ENCODE data around the gene TMBIM1. TPM values are rescaled to one million over a fixed set of nuclear protein-coding genes. Genes with fewer than 3 reads are reported as not detected.
"Not testable (repeated sequence)": the region's sequence is repeated elsewhere in the genome, so short reads cannot be mapped to it uniquely, and the experiment has no call there.

TMBIM1 gene
- total RNA-seq, 1 donor from 2014 or later = 73.7 TPM

DNA sequence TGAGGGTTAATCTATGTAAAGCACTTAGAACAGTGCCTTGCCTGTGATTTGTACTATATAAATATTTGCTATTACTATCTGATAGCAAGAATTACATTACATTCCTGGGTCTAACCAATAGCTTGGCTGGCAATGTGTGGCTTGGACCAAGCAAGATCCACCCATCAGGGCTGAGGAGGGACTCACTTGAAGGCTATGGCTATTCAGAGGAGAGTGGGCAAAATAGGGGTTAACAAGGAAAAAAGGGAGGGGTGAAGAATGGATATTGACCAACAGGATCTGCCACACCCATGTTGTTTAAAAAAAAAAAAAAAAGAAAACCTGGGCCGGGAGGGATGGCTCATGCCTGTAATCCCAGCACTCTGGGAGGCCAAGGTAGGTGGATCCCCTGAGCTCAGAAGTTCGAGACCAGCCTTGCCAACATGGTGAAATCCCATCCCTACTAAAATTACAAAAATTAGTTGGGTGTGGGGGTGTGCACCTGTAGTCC is 20.0 kb upstream of the TMBIM1 start:
- H3K4me3 Mint-ChIP-seq (ENCODE audit: low read depth) = no peak overlapping the region
- H3K27ac Mint-ChIP-seq = no peak overlapping the region
- H3K9me3 Mint-ChIP-seq = no peaks in the 10 kb centered on the region
- no peak for DNase-seq (ENCODE audit: low spot score)
- H3K4me1 Mint-ChIP-seq (ENCODE audit: low read depth) = peaks cover 18% of the 10 kb centered on the region
- H3K36me3 Mint-ChIP-seq (ENCODE audit: low read depth) = no peaks in the 10 kb centered on the region
- intact Hi-C loops (cut with micrococcal nuclease) = no loop called here
- peaks cover 2% of the 10 kb centered on the region for H3K27me3 Mint-ChIP-seq (ENCODE audit: low read depth)

DNA sequence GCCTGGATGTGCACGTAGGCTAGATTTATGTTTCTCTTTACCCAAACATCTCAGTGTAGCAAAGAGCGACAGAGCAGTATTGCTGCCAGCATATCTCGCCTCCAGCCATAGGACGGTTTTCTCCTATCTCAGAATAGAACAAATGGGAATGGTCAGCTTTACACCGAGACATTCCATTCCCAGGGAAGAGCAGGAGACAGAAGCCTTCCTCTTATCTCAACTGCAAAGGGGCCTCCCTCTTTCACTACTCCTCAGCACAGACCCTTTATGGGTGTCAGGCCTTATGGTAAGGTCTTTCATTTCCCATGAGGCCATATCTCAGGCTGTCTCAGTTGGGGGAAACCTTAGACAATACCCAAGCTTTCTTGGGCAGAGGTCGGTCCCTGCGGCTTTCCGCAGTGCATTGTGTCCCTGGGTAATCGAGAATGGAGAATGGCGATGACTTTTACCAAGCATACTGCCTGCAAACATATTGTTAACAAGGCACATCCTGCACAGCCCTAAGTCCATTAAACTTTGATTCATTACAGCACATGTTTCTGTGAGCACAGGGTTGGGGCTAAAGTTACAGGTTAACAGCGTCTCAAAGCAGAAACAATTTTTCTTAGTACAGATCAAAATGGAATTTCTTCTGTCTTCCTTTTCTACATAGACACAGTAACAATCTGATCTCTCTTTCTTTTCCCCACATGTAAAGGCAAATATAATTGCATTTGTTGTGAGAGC is 19.4 kb upstream of the TMBIM1 start:
- intact Hi-C loops (cut with micrococcal nuclease); H3K27ac Mint-ChIP-seq; H3K36me3 Mint-ChIP-seq (ENCODE audit: low read depth); H3K4me3 Mint-ChIP-seq (ENCODE audit: low read depth); DNase-seq (ENCODE audit: low spot score); H3K9me3 Mint-ChIP-seq; H3K27me3 Mint-ChIP-seq (ENCODE audit: low read depth): not testable (repeated sequence)
- peaks cover 13% of the 10 kb centered on the region for H3K4me1 Mint-ChIP-seq (ENCODE audit: low read depth)

- H3K36me3 Mint-ChIP-seq (ENCODE audit: low read depth) = no peaks in the 10 kb centered on the region
- no peak overlapping the region for H3K4me3 Mint-ChIP-seq (ENCODE audit: low read depth)
- H3K9me3 Mint-ChIP-seq = no peaks in the 10 kb centered on the region
- DNase-seq (ENCODE audit: low spot score) = no peak
- peaks cover 8% of the 10 kb centered on the region for H3K4me1 Mint-ChIP-seq (ENCODE audit: low read depth)
- intact Hi-C loops (cut with micrococcal nuclease) = no loop called here
- no peak overlapping the region for H3K27ac Mint-ChIP-seq
- H3K27me3 Mint-ChIP-seq (ENCODE audit: low read depth) = peaks cover 2% of the 10 kb centered on the region
Observed at GRCh38 chr2:218310853-218311540, 18.7 kb upstream of the TMBIM1 start.

- H3K9me3 Mint-ChIP-seq = no peaks in the 10 kb centered on the region
Observed at GRCh38 chr2:218307415-218308090, 15.2 kb upstream of the TMBIM1 start.

GRCh38 chr2:218306184-218306920 is 14.0 kb upstream of the TMBIM1 start:
- H3K4me3 Mint-ChIP-seq (ENCODE audit: low read depth) = no peak overlapping the region
- peaks cover 2% of the 10 kb centered on the region for H3K27me3 Mint-ChIP-seq (ENCODE audit: low read depth)
- peaks cover 5% of the 10 kb centered on the region for H3K4me1 Mint-ChIP-seq (ENCODE audit: low read depth)
- no peak overlapping the region for H3K27ac Mint-ChIP-seq
- intact Hi-C loops (cut with micrococcal nuclease) = no loop called here
- no peaks in the 10 kb centered on the region for H3K9me3 Mint-ChIP-seq
- H3K36me3 Mint-ChIP-seq (ENCODE audit: low read depth) = no peaks in the 10 kb centered on the region
- DNase-seq (ENCODE audit: low spot score) = no peak

More at GRCh38 chr2:218307415-218308090, 15.2 kb upstream of the TMBIM1 start:
- Mint-ChIP-seq H3K27me3 (ENCODE audit: low read depth) (peaks cover 2% of the 10 kb centered on the region), H3K27ac (no peak overlapping the region), H3K4me1 (ENCODE audit: low read depth) (peaks cover 3% of the 10 kb centered on the region), H3K4me3 (ENCODE audit: low read depth) (no peak overlapping the region), H3K36me3 (ENCODE audit: low read depth) (no peaks in the 10 kb centered on the region)
- no peak for DNase-seq (ENCODE audit: low spot score)
- intact Hi-C loops (cut with micrococcal nuclease) = no loop called here

GRCh38 chr2:218305383-218305782 is 13.1 kb upstream of the TMBIM1 start:
- Mint-ChIP-seq H3K36me3 (ENCODE audit: low read depth) (no peaks in the 10 kb centered on the region), H3K9me3 (no peaks in the 10 kb centered on the region), H3K4me3 (ENCODE audit: low read depth) (no peak overlapping the region), H3K27me3 (ENCODE audit: low read depth) (peaks cover 2% of the 10 kb centered on the region), H3K4me1 (ENCODE audit: low read depth) (peaks cover 8% of the 10 kb centered on the region), H3K27ac (no peak overlapping the region)
- intact Hi-C loops (cut with micrococcal nuclease) = no loop called here
- no peak for DNase-seq (ENCODE audit: low spot score)

DNA sequence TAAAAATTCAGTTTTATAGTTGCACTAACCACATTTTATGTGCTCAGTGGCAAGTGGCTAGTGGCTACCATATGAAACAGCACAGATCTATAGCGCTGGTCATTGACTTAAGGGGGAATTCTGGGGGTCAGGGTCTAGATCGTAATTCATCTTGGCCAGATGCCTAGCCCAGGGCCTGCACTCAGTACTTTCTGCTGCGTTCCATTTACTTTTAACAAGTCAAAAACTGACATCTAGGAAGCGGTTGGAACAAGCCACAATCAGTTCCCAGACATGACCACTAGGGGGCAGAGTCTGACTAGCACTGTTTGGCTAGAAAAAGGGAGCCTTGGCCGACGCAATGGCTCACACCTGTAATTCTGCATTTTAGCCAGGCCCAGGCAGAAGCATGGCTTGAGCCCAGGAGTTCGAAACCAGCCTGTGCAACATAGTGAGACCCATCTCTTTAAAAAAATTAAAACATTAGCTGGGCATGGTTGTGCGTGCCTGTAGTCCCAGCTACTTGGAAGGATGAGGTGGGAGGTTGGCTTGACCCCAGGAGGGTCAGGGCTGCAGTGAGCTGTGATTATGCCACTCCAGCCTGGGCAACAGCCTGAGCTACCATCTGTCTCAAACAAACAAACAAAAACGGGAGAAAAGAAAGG is 9.0 kb upstream of the TMBIM1 start:
- intact Hi-C loops (cut with micrococcal nuclease) = loop anchor here (1.0 kb wide), 4 partner anchors 11 to 347 kb away; partner anchors contain the start of gene CATIP
- H3K27me3 Mint-ChIP-seq (ENCODE audit: low read depth) = no peaks in the 10 kb centered on the region
- peak; percentile 80 for DNase-seq (ENCODE audit: low spot score)
- H3K27ac Mint-ChIP-seq = peak overlapping the region; percentile 33
- peaks cover 5% of the 10 kb centered on the region for H3K4me1 Mint-ChIP-seq (ENCODE audit: low read depth)
- H3K4me3 Mint-ChIP-seq (ENCODE audit: low read depth) = no peak overlapping the region
- no peaks in the 10 kb centered on the region for H3K36me3 Mint-ChIP-seq (ENCODE audit: low read depth)
- H3K9me3 Mint-ChIP-seq = no peaks in the 10 kb centered on the region

DNA sequence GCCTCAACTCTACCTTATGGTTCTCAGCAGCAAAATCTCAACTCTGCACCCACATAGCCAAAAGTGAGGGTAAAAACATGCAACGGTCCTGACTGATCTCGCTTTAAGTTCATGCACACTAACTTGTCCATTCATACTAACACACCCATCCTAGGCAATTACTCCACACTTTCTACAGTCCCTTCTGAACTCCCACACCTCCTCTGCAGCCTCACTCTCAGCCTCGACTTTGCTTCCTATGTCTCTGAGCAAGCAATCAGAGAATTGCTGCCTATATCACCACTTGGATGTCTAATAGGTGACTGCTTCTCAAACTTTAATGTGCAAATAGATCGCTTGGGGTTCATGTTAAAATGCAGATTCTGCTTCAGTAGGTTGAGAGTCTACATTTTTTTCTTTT is 7.8 kb upstream of the TMBIM1 start:
- no peak for DNase-seq (ENCODE audit: low spot score)
- intact Hi-C loops (cut with micrococcal nuclease) = no loop called here
- Mint-ChIP-seq H3K36me3 (ENCODE audit: low read depth) (no peaks in the 10 kb centered on the region), H3K4me3 (ENCODE audit: low read depth) (no peak overlapping the region), H3K27me3 (ENCODE audit: low read depth) (no peaks in the 10 kb centered on the region), H3K27ac (no peak overlapping the region), H3K4me1 (ENCODE audit: low read depth) (peaks cover 8% of the 10 kb centered on the region), H3K9me3 (no peaks in the 10 kb centered on the region)

GRCh38 chr2:218298314-218298875 is 6.1 kb upstream of the TMBIM1 start:
- Mint-ChIP-seq H3K9me3 (no peaks in the 10 kb centered on the region), H3K36me3 (ENCODE audit: low read depth) (no peaks in the 10 kb centered on the region), H3K27me3 (ENCODE audit: low read depth) (no peaks in the 10 kb centered on the region), H3K4me3 (ENCODE audit: low read depth) (no peak overlapping the region), H3K4me1 (ENCODE audit: low read depth) (peaks cover 15% of the 10 kb centered on the region), H3K27ac (no peak overlapping the region)
- no peak for DNase-seq (ENCODE audit: low spot score)
- intact Hi-C loops (cut with micrococcal nuclease) = no loop called here

GRCh38 chr2:218296847-218297246 is 4.5 kb upstream of the TMBIM1 start:
- DNase-seq (ENCODE audit: low spot score) = no peak
- Mint-ChIP-seq H3K27ac (no peak overlapping the region), H3K4me3 (ENCODE audit: low read depth) (no peak overlapping the region), H3K9me3 (no peaks in the 10 kb centered on the region), H3K27me3 (ENCODE audit: low read depth) (no peaks in the 10 kb centered on the region), H3K36me3 (ENCODE audit: low read depth) (no peaks in the 10 kb centered on the region), H3K4me1 (ENCODE audit: low read depth) (peaks cover 21% of the 10 kb centered on the region)
- intact Hi-C loops (cut with micrococcal nuclease) = no loop called here

- Mint-ChIP-seq H3K9me3 (no peaks in the 10 kb centered on the region), H3K4me1 (ENCODE audit: low read depth) (peaks cover 20% of the 10 kb centered on the region), H3K27ac (no peak overlapping the region), H3K36me3 (ENCODE audit: low read depth) (no peaks in the 10 kb centered on the region), H3K4me3 (ENCODE audit: low read depth) (no peak overlapping the region), H3K27me3 (ENCODE audit: low read depth) (no peaks in the 10 kb centered on the region)
- DNase-seq (ENCODE audit: low spot score) = no peak
- intact Hi-C loops (cut with micrococcal nuclease) = no loop called here
Observed at GRCh38 chr2:218296200-218296599, 3.9 kb upstream of the TMBIM1 start.

DNA sequence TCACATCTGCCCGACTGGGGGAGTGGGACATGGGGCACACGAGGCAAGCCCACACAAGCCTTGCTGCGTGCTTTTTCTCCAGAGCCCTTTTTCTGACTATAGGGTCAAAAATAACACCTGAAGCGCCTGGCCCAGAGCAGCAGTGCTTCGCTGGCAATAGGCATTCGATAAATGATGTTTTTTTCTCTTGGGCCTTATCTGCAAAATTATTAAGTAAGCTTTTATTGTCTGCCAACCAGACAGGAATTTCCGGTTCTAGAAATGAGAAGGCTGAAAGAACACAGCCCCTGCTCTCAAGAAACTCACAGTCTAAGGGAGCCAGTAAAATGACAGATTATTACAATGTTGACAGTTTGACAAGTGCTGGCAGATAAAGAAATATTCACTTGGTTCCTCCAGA is 2.7 kb upstream of the TMBIM1 start:
- H3K27ac Mint-ChIP-seq = no peak overlapping the region

More for the DNA sequence above, 2.7 kb upstream of the TMBIM1 start:
- intact Hi-C loops (cut with micrococcal nuclease) = no loop called here
- Mint-ChIP-seq H3K4me1 (ENCODE audit: low read depth) (peaks cover 30% of the 10 kb centered on the region), H3K36me3 (ENCODE audit: low read depth) (peaks cover 4% of the 10 kb centered on the region), H3K9me3 (no peaks in the 10 kb centered on the region), H3K4me3 (ENCODE audit: low read depth) (no peak overlapping the region), H3K27me3 (ENCODE audit: low read depth) (no peaks in the 10 kb centered on the region)
- DNase-seq (ENCODE audit: low spot score) = no peak
